ENCODE data around the gene LARGE1. TPM values are rescaled to one million over a fixed set of nuclear protein-coding genes. Genes with fewer than 3 reads are reported as not detected.

LARGE1 gene
- total and polyA plus RNA-seq, 2 of the 13 experiments (the other 11 are each of a cell fraction or from before 2014, with no cell fraction given): 8.4 to 11.0 TPM

GRCh38 chr22:33919391-33920196 is 682 bp downstream of the LARGE1 start (continued):
- TF ChIP-seq UBTF (CRISPR knock-in tag; IDR thresholded peaks at IDR 0.05): peak; percentile 73
- no peak for TF ChIP-seq JUNB (CRISPR knock-in tag; IDR thresholded peaks at IDR 0.05; ENCODE audit: borderline replicate concordance)
- TF ChIP-seq BRCA1 (CRISPR knock-in tag; IDR thresholded peaks at IDR 0.05): no peak
- TF ChIP-seq CCAR2 (optimal IDR thresholded peaks at IDR 0.05; ENCODE audit: low read depth, low read length): no peak
- TF ChIP-seq ZNF30 (CRISPR knock-in tag; IDR thresholded peaks at IDR 0.05): no peak
- peak; percentile 57; the same call in 1 of the 2 replicates for TF ChIP-seq NKX3-1 (CRISPR knock-in tag; IDR thresholded peaks at IDR 0.05)
- TF ChIP-seq BORCS8-MEF2B (CRISPR knock-in tag; IDR thresholded peaks at IDR 0.05): no peak
- TF ChIP-seq ELF3 (CRISPR knock-in tag; IDR thresholded peaks at IDR 0.05): no peak
- TF ChIP-seq PATZ1 (CRISPR knock-in tag; IDR thresholded peaks at IDR 0.05): no peak
- no peak for TF ChIP-seq HHEX (CRISPR knock-in tag; IDR thresholded peaks at IDR 0.05)
- TF ChIP-seq PITX1 (CRISPR knock-in tag; IDR thresholded peaks at IDR 0.05): no peak
- no peak for TF ChIP-seq REST (IDR thresholded peaks at IDR 0.05; ENCODE audit: borderline replicate concordance in 1 of 2, low read depth in 1 of 2, low read length in 2 of 2)
- TF ChIP-seq SATB2 (CRISPR knock-in tag; IDR thresholded peaks at IDR 0.05): 0 out of 2 replicates have a peak, but pooled peaks have one; percentile 47
- no peak for TF ChIP-seq KMT2B (CRISPR knock-in tag; IDR thresholded peaks at IDR 0.05)
- no peak for TF ChIP-seq SNRNP70 (IDR thresholded peaks at IDR 0.05; ENCODE audit: low read depth, low read length)
- TF ChIP-seq NR1H2 (CRISPR knock-in tag; IDR thresholded peaks at IDR 0.05; ENCODE audit: borderline replicate concordance, low read depth): no peak
- TF ChIP-seq AGO2 (optimal IDR thresholded peaks at IDR 0.05; ENCODE audit: low read depth, low read length): peak; percentile 48
- TF ChIP-seq ZNF232 (CRISPR knock-in tag; IDR thresholded peaks at IDR 0.05; ENCODE audit: borderline replicate concordance): no peak
- no peak for TF ChIP-seq ZNF776 (CRISPR knock-in tag; IDR thresholded peaks at IDR 0.05)
- no peak for TF ChIP-seq RFXAP (CRISPR knock-in tag; IDR thresholded peaks at IDR 0.05; ENCODE audit: borderline replicate concordance)
- 0 out of 2 replicates have a peak, but pooled peaks have one; percentile 30 for TF ChIP-seq SALL2 (CRISPR knock-in tag; IDR thresholded peaks at IDR 0.05)
- no peak for TF ChIP-seq ZNF724P (CRISPR knock-in tag; IDR thresholded peaks at IDR 0.05; ENCODE audit: borderline replicate concordance)
- no peak for TF ChIP-seq MAX (IDR thresholded peaks at IDR 0.05)
